Thyroid gland (tissue), 4 donors: ENCODE data around the gene BLVRA.

Source experiments
- POLR2A ChIP-seq, 2 donors: fragments of 450-650 bp; IDR thresholded peaks; one replicate each; pipeline ENCODE4 v1.6.1; 2017; ENCODE audit warnings: antibody characterized with exemption in 2 of 2, mild to moderate bottlenecking in 2 of 2, moderate library complexity in 1 of 2
- TF ChIP-seq, protein P1 (sequence below), 6 experiments: fragments of 200-600 bp in 3 of 6; fragments of 450-650 bp in 3 of 6; sonication (generic) in 3 of 6; IDR thresholded peaks; one replicate each; pipeline ENCODE4 v1.5.1; 2016 to 2019; ENCODE audit warnings: antibody characterized with exemption in 6 of 6, mild to moderate bottlenecking in 2 of 6, inconsistent platforms in 1 of 6, moderate library complexity in 1 of 6

DNA sequence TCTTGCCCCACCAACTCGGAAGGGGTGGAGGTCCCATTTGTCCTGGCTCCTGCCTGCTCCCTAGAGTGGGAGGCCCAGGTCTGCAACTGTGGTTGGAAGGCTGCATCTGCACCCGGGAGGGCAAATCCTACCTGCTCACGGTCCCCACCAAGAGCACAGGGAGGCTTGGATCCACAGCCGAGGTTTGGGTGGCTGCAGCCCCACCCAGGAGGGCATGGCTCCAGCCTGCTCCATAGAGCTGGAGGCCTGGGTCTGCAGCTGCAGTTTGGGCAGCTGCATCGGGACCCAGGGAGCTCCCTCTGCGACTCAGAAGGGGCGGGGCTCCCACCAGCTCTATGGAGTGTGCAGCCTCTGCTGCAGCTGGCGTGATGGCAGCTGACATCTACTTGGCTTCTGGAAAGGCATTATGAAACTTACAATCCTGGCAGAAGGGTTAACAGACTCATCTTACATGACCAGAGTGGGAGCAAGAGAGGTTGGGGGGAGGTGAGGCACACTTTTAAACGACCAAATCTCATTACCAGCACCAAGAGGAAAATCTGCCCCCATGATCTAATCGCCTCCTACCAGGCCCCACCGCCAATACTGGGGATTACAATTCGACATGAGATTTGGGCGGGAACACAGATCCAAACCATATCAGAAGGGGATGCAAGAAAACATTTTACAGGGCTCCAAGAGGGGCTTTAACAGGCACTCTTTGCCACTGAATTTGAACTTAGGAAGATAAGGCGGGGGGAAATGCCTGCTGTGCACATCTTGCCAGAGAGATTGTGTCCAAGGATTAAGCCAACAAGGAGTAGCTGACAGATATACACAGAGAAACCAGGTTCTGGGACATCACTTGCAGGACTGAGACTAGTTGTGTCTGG lies 8.2 kb upstream of the BLVRA start:
- no peak for TF ChIP-seq POLR2A (IDR thresholded peaks at IDR 0.05)
- TF ChIP-seq, protein P1, sequence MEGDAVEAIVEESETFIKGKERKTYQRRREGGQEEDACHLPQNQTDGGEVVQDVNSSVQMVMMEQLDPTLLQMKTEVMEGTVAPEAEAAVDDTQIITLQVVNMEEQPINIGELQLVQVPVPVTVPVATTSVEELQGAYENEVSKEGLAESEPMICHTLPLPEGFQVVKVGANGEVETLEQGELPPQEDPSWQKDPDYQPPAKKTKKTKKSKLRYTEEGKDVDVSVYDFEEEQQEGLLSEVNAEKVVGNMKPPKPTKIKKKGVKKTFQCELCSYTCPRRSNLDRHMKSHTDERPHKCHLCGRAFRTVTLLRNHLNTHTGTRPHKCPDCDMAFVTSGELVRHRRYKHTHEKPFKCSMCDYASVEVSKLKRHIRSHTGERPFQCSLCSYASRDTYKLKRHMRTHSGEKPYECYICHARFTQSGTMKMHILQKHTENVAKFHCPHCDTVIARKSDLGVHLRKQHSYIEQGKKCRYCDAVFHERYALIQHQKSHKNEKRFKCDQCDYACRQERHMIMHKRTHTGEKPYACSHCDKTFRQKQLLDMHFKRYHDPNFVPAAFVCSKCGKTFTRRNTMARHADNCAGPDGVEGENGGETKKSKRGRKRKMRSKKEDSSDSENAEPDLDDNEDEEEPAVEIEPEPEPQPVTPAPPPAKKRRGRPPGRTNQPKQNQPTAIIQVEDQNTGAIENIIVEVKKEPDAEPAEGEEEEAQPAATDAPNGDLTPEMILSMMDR (IDR thresholded peaks at IDR 0.05): no peak
